Activated CD8-positive, alpha-beta memory T cell treated with anti-CD3 and anti-CD28 coated beads for 24 hours (primary cell): Measurements from ENCODE around the gene RRP12.
"Not testable (repeated sequence)": the region's sequence is repeated elsewhere in the genome, so short reads cannot be mapped to it uniquely, and the experiment has no call there.

Experiments used
- DNase-seq: peaks from one replicate; pipeline ENCODE4 v3.0.0-alpha.2; 2020

RRP12 gene

GRCh38 chr10:97400665-97401454 lies at the start of gene RRP12:
Gene RRP12, minus strand, starts transcription at chr10:97401340. Its CDS starts 109 bp downstream, at chr10:97401231.
- peak; percentile 86 for DNase-seq

GRCh38 chr10:97450828-97451227 lies 49.7 kb upstream of the RRP12 start:
- DNase-seq, result no peak

DNA sequence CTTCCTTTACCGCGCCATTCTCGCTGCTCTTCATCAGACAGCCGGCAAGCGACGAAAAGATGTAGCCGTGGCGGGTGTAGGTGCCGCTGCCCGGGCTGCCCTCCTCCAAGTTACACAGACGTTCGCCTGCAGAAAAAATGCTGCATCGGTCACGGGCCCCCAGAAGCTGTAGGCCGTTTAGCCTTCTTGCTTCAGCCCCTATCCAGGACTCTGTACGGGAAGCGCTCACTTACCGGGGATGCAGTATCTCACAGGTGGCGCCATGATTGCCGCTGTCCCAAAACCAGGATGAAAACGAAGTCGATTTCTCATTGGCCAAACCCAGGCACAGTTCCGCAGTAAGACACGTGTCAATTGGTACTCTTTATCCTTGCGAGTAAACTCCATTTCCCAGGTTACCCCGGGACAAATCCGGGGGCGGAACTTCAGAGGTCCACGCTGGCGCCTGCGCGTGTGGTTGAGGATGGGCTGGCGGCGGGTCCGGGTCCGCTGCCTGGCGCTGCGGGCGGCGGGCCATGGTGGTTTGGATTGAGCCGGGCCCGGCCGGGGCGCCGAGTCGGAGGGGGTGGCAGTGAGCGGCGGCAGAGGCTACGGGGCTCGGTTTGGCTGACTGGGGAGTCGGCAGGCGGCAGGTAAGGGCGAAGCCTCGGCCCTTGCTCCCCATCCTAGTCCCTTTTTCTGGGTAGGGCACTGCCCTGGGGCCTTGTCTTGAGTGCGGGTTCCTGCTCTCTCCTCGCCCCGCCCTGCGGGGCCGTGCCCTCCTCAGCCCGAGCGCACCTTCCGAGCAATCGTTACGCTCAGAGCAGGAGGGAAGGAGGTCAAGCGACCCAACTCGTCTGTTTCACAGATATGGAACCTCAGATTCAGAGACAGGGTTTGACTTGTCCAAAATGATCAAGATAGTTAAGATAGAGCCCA lies 44.8 kb upstream of the RRP12 start, which contains the start of the genes EXOSC1 and ZDHHC16:
EXOSC1 (minus strand) TSS at position 285 of the 918 bp plus-strand sequence; CDS start at position 264, 21 bp downstream.
ZDHHC16 (plus strand) TSS at position 454 of the 918 bp plus-strand sequence. CDS start 5,501 bp downstream, outside the sequence.
- peak; percentile 93 for DNase-seq

- DNase-seq, result no peak
These were observed 44.2 kb upstream of the RRP12 start for GRCh38 chr10:97445357-97445721.

DNA sequence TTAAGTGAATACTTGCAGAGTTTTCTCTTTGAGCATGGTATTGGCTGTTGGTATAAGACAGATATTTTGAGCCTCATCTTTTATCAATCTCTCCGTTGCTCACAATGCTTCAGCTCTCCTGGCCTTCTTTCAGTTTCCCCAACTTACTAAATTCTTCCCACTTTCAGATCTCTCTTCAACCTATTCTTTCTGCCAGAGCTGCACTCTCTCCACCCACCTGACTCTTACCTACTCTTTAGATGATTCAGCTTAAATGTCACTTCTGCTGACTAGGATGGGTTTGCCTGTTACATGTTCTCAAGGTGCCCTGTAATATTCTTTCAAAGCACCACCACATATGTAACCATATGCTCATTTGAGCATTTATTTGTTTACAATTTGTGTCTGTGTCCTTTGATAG lies 43.1 kb upstream of the RRP12 start:
- DNase-seq, result no peak

- no peak for DNase-seq
These were observed 41.1 kb upstream of the RRP12 start for GRCh38 chr10:97442277-97442676.

GRCh38 chr10:97435211-97435610 lies 34.1 kb upstream of the RRP12 start:
- no peak for DNase-seq

GRCh38 chr10:97434557-97434956 lies 33.4 kb upstream of the RRP12 start:
- no peak for DNase-seq

DNA sequence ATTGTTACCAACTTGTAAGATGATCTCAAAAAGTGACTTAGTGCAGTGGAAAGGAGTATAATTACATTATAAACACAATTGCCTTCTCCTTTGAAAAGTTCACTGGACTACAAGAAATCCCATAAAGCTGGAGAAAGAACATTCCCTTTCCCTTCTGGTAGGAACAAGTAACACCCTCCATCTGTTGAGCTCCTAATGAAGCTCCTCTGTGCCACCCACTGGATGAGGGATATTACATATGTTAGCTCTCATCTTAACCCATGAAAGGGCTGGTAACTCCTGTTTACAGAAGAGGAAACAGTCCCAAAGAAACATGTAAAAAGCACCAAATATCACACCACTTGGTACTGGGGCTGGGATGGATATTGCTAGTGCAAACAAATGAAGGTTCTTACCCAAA lies 32.9 kb upstream of the RRP12 start:
- no peak for DNase-seq

DNA sequence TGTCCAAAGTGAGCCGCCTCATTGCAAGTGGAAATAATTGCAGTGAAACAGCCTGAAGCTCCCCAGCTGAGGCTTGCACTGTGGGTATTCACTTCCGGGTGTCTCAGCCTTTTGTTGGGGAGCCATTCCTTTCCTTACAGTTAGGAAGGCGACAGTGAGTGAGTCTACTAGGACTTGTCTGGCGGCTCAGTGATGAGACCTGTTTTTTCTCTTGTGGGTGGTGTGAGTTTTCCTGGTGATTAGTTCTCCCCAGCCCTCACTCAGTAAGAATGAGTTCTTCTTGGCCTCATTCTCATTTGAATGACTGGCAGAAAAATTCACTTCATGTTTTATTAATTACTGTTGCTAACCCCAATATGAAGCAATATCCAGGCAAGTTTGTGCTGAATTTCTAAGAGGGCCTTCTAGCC lies 27.4 kb upstream of the RRP12 start:
- no peak for DNase-seq

DNA sequence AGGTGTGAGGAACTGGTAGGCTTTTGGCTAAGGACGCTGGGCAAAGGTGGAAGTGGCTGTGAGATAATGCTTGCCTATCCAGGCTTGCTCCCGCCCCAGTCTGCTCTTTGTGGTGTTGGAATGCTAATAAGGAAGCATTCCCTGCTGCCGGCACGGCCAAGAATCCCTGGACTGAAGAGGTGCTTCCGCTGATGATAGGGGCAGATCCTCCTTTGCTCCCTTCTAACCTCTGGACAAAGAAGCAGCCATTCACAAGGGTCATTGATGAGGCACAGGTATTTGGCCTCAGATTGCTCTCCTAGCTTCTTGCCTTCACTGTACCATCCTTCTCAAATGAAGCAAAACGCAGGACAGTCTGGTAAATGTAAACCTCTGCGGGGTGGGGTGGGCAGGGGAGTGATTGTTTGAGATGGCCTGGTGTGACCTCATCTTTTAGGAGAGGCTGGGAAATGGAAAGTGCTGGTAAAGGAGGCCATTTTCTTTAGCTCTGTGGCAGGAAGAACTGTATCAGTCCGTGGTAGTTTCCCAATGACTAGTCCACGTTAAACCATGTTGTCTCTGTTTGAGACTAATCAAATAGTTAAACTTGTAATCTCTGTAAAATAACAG lies 26.5 kb upstream of the RRP12 start:
- DNase-seq, result no peak

DNA sequence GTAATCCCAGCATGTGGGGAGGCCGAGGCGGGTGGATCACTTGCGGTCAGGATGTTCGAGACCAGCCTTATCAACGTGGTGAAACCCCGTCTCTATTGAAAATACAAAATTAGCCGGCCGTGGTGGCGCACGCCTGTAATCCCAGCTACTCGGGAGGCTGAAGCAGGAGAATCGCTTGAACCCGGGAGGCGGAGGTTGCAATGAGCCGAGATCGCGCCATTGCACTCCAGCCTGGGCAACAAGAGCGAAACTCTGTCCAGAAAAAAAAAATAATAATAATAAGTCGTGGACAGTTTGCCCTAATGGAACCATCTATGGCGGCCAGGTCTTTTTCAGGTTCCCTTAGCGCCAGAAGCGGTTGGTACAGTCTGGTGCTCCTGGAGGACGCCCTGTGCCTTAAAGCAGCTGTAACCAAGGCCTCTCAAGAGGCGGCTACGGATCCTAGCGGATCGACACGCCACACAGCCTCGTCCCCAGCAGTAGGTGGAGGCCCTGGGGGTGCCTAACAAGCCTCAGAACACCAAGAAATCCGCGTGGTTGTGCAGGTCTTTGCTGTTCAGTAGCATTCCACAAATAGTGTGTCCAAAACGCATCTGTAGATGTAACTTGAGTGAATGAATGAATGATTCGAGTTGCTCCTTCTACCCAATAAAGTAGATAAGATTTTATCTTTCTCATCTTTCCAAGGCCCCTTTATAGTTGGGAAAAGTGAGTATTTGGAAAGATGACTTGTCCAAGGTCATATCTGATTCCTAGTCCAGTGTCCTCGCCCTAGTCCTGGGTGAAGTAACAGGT lies 25.8 kb upstream of the RRP12 start:
- peak; percentile 68 for DNase-seq

DNA sequence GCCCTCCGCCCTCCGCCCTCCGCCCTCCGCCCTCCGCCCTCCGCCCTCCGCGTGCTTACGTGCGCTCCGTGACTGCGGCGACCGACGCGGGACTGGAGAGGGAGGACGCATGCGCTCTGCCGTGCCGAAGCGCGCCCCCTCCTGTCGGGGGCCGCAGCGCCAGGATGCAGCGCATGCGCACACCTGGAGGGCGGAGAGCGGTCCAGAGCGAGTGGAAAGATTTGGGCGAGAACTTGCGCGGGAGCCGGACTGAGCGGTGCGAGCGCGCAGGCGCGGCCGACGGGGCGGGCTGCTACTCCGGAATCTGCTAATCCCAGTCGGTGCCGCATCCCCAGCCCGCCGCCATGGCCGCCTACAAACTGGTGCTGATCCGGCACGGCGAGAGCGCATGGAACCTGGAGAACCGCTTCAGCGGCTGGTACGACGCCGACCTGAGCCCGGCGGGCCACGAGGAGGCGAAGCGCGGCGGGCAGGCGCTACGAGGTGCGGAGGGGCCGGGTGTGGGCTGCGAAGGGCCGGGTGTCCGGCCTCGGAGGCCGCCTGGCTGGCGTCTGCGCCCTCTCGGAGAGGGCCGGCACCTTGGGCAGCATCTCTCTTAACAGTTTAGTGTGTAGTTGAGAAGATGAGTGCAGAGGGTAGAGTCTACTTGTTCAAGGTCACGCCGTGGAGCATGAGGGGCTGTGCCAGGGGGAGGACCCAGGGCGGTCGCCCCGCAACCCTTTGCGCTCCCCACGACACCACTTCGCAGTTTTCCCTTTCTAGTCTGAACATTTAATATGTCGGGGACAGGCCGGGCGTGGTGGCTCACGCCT lies 25.0 kb upstream of the RRP12 start, which contains the start of gene PGAM1:
PGAM1 (plus strand) TSS at position 228 of the 812 bp plus-strand sequence; CDS start at position 345, 117 bp downstream.
- peak; percentile 96 for DNase-seq

DNA sequence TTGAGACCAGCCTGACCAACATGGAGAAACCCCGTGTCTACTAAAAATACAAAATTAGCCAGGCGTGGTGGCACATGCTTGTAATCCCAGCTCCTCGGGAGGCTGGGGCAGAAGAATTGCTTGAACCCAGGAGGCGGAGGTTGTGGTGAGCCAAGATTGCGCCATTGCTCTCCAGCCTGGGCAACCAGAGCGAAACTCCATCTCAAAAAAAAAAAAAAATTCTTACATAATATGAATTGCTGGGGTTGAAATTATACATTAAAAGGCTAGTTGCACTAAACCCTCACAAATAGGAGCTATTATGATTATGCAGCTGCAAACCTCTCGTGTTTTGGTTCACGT lies 22.6 kb upstream of the RRP12 start:
- DNase-seq, result not testable (repeated sequence)

- no peak for DNase-seq
These were observed 15.4 kb upstream of the RRP12 start for GRCh38 chr10:97416565-97416964.

DNA sequence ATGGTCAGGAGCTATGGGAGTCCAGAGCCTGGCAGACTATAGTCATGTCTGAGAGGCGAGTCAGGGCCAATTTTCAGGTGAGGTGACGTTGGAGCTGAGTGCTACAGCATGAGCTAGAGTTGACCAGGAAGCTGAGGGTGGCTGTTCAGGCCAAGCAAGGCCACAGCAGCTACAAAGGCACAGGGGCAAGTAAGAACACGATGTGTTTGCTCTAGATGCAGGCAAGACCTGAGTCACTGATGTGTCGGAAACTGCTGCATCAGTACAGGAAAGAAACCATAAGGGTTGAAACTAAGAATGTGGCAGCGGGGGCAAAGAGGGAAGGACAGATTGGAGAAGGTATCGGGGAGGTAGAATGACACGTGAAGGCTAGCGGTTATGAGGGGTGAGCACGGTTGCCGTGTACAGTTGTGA lies 11.8 kb upstream of the RRP12 start:
- peak; percentile 78 for DNase-seq

DNA sequence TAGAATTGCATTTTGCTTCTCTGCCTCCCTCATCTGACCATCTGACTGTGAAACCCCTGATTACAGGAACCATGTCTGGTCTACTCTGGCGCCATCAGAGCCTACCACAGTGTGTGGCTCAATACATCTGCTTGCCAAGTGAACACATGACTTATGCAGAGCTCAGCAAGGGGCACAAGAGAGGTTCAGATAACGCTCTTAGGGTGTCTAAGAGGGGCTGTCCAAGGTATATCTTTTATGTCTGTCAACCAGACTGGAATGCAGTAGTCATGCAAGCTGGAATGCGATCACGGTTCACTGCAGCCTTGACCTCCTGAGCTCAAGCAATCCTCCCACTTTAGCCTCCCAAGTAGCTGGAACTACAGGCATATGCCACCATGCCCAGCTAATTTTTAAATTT lies 10.3 kb upstream of the RRP12 start:
- DNase-seq, result no peak

- no peak for DNase-seq
These were observed 7.4 kb upstream of the RRP12 start for GRCh38 chr10:97408496-97408992.

- DNase-seq, result no peak
These were observed 6.8 kb upstream of the RRP12 start for GRCh38 chr10:97407952-97408248.

GRCh38 chr10:97407211-97407951 lies 6.2 kb upstream of the RRP12 start:
- peak; percentile 89 for DNase-seq

DNA sequence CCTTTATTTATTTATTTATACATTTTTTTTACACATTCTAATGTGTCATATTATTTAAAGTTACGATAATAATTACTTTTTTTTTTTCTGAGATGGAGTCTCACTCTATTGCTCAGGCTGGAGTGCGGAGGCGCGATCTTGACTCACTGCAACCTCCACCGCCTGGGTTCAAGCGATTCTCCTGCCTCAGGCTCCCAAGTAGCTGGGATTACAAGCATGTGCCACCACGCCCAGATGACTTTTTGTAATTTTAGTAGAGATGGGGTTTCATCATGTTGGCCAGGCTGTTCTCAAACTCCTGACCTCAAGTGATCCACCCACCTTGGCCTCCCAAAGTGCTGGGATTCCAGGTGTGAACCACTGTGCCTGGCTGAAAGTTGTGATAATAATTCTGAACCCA lies 5.3 kb upstream of the RRP12 start:
- not testable (repeated sequence) for DNase-seq
